ENCODE results near the gene TTC16.
"Not testable (repeated sequence)": the region's sequence is repeated elsewhere in the genome, so short reads cannot be mapped to it uniquely, and the experiment has no call there.

The TTC16 gene

DNA sequence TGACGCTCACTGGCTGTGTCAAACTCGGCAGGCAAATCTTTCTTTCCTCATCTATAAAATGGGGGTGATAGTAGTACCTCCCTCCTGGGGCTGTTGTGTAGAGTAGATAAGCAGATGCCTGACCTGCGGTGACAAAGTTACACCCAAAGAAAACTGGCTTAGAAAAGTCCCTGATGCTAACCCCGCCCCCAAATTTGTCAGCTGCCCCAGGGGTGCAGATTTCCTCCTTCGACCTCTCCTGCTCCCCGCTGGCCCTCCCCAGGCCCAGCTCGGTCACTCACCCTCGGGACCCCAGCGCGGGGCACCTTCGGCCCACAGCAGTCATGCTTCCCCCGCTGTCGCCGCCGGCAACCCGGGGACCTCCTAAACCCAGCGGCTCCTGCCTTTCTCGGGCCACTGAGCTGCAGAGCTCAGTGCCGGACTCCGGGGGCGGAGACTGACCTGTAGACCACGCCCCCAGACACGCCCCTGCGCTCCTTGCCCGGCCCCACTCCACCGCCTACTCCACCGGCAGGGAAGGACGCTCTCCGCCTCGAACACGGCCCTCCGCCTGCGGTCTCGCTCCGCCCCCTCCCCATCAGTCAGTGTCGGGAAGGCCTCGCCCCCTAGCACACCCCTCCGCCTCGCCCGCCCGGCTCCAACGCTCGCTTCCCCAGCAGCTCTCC is 55.2 kb downstream of the TTC16 start:
- peak; percentile 97 for DNase-seq

DNA sequence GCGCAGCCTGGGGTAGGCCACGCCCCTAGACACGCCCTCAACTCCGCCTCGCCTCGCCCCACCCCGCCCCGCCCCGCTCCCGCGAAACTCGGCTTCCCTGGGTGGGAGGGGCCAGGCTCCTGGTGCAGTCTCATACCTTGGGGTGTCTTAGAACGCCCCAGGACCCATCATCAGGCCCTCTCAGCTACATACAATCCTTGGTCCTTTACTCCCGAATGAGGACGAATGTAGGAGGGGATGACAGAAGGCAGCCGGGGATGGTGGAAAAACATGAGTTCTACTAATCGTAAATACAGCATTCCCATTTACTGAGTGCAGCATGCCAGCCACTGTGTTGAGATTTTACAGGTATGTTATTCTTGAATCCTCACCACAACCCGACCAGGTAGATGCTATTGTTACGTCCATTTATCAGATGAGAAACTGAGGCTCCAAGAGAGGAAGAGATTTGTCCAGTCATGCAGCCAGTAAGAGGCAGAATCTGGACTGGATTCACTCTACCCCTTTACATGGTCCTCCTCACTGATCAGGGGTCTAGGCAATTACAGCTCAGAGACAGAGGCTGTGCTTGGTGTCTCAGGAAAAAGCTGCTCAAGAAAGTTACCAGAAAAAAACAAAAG is 55.8 kb downstream of the TTC16 start:
- no peak for DNase-seq

DNA sequence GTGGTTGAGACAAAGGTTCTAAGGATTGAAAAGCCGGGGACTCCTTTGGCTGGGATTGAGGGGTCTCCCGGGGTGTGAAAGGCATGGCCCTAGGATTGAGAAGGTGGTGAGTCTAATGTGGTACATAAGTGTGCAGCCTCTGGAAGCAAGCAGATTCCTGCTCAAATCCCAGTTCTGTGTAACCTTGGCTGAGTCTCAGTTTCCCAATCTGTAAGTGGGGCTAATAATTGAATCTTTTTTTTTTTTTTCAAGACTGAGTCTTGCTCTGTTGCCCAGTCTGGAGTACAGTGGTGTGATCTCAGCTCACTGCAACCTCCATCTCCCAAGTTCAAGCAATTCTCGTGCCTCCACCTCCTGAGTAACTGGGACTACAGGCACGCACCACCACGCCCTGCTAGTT is 56.7 kb downstream of the TTC16 start:
- DNase-seq = no peak

DNA sequence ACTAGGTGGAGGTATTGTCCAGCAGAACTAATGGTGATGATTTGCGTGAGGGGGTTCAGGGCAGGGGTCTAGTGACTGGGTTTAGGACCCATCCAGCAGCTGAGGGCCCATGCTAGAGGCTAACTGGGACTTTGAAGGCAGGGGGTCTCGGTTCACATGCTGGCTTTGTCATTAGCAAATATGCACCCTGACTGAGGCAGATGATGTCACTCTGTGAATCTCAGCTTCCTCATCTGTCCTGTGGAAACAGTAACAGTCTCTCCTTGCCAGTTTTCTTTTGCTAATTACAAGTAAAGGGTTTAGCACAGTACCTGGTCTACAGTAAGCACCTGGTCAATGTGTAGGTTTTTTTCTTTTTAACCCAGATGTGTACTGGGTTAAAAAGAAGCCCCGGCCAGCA is 57.4 kb downstream of the TTC16 start:
- no peak for DNase-seq

DNA sequence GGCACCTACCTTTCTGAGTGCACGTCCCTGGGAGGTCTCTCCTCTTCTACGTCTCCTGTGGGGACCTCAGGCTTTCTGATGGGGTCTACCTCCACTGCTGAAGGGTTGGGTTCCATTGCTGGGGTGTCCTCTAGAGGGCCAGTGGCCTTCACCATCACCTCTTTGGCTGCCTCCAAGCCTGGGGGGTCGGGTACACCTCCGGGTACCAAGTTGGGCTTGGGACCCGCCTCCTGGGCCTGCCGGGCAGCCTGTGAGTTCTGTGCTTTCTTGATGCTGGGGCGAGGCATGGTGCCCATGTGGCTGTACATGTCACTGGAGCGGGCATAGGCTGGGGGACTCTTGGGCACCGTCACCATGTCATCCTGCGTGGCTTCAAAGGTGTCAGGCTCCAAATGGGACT is 58.1 kb downstream of the TTC16 start:
- no peak for DNase-seq

DNA sequence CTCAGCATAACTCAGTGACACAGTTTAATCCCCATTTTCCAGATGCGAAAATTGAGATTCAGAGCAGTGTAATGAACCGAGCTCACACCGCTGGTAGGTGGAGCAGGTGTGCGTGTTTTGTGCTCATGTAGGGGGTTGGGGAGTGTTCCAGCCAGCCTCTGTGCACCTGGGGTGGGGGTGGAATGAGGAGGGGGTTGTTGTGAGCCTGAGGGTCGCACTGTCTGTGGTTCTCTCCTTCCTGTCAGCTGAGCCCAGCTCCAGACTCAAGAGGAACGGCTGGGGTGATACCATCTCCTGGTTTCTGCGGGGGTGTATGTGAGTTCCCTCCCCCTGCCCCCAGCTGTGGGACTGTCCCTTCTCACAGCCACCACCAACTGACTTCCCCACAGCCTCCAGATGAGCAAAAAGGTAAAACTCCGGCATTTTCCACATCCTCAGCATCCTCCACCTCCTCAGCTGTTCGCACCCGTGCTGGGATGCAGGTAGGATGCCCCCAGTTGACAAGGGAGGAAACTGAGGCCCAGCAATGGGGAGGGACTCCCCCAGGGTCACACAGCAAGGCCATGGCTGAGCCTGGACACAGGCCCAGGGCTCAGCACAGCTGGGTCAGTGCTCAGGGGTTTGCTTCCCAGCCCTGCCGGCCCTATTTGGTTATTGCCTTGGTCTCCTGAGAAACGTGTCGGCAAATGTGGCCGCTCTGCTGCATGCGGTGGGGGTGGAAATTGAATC is 60.5 kb downstream of the TTC16 start:
- DNase-seq = peak; percentile 83

DNA sequence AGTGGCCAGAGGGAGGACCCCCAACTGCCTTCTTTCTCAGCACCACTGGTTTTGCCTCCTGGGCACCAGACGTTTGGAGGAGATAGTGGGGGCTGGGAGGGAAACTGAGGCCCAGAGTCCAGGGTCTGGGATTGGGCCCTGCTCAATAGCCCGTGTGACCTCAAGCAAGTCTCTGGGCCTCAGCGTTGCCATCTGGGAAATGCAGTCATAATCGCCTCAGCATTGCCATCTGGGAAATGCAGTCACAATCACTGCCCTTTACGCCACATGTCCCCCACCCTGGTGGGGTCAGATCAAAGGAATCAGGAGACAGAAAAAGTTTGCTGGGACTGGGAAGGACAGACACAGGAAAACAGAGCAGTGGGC is 61.0 kb downstream of the TTC16 start:
- DNase-seq = no peak

DNA sequence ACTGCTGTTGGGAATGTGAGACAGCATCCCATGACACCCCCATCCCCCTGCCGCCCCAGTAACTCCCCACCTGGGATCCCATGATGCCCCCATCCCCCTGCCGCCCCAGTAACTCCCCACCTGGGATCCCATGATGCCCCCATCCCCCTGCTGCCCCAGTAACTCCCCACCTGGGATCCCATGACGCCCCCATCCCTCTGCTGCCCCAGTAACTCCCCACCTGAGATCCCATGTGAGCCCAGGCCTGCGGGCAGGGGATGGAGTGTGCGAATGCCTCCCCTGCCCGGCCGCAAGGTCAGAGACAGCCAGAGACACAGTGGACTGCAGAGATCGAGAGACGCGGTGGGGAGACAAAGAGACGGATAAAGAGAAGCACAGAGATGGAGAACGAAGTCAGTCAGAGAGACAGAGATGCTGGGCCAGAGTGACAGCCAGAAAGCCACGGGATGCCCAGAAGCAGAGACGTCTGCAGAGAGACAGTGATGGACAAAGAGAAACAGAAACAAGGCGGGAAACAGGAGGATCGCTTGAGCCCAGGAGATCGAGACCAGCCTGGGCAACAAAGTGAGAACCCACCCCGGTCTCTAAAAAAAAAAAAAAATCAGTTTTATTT is 61.6 kb downstream of the TTC16 start:
- DNase-seq = no peak

DNA sequence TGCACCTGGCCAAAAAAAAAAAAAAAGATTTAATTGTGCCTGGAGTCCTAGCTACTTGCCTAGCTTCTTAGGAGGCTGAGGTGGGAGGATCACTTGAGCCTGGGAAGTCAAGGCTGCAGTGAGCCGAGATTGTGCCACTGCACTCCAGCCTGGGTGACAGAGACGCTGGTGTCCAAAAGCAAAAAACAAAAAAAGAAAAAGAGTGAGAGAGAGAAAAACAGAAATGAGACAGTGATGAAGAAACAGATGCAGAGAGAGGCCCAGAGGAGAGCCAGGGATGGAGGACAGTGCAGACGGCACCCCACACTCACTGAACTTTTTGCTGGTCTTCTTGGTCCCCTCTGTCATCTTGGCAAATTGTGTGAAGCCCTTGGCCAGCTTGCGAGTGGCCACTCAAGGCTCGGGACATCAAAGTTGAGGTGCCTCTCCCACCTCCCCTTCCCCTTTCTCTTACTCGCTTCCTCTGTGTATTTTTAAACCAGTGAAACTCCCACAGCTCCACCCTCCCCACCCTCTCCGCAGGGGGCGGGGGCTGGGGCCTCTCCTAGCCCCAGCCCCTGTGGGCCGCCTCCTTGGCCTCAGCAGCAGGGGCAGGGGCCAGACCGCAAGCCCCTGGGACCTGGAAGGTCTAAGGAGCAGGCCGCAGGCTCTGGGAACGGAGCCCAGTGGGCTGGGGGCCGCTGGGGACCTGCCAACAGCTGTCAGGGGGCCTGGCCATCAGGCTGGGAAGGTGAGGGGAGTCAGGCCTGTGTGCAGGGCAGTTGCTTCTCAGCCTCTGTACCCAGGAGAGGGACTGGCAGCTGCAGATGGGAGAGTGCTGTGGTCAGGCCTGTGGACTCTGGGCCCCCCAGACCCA is 62.6 kb downstream of the TTC16 start, which contains the start of gene SH2D3C:
Gene SH2D3C (minus strand): TSS at position 387 of the 856 bp plus-strand sequence. CDS start 39 bp downstream, at position 348.
- peak; percentile 51 for DNase-seq

DNA sequence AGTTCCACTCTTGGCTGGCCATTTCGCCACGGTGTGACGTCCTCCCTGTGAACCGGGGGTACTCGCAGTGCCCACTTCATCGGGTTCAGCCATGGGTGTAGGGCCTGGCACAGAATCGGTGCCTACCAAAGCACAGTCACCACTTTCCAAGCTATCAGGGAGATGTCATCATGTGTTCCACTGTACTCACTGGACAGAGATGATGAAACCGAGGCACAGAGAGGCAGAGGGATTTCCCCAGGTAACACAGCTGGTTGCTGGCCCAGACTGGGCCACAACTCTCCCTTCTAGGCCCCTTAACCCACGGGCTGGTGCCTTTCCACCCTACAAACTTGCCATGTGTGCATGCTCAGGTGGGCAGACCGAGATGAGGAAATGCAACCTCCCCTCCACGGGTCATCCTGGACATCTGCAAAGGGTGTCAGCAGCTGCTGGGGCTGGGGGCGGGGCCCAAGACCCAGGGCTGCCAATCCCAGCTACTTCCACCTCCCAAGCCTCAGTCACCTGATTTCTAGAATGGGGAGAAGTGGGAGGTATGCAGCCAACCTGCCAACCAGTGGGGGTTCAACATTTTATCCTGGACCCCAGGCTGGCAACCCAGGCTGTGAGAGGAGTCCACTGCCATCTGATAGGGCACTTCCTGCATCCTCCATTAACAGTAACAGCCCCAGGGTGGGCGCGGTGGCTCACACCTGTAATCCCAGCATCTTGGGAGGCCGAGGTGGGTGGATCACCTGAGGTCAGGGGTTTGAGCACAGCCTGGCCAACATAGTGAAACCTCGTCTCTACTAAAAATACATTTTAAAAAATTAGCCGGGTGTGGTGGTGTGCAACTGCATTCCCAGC is 63.5 kb downstream of the TTC16 start:
- peak; percentile 78 for DNase-seq

DNA sequence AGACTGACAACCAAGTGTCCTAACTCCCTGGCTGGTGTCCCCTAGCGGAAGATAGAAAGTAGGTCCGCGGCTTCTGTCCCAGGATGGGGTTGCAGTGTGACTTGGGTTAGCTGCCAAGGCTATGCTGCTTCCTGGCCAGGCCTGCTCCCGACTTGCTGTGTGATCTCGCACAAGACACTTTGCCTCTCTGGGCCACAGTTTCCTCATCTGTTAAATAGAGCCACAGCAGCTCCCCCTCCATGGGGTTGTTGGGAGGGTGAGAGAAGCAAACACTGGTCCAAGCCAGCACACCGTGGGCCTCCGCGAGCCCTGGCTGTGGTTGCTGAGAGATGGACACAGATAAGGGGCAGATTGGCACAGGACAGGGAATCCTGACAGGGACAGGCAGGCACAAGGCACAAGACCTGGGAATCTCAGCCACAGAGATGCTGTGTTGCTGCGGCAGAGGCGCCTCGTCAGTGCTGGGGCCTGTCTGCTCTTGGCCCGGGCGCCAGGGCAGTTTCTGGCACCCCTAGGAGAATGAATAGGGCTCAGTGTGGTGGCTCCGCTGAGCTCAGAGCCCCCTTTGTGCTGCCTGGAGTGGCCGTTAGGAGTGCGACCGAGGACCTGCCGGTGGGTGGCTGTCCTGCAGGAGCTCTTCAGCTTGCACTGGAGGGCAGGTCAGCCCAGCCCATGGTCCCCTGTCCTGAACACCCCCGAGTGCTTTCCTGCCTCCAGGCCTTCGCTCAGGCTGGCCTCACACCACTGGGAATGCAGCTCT is 64.4 kb downstream of the TTC16 start:
- DNase-seq = no peak

DNA sequence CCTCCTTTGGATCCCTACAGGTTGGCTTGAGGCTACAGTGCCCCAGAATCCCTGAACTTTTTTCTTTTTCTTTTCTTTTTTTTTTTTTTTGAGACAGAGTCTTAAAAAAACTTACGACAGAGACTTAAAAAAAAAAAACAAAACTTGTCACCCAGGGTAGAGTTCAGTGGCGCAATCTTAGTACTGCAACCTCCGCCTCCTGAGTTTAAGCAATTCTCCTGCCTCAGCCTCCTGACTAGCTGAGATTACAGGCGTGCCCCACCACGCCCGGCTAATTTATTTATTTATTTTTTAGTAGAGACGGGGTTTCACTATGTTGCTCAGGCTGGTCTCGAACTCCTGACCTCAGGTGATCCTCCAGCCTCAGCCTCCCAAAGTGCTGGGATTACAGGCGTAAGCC is 65.0 kb downstream of the TTC16 start:
- not testable (repeated sequence) for DNase-seq
